ENCODE results near the gene ANAPC13. TPM values are rescaled to one million over a fixed set of nuclear protein-coding genes. Genes with fewer than 3 reads are reported as not detected.

Gene ANAPC13
- polyA plus RNA-seq, 1 donor from 2014 or later: 178 TPM

GRCh38 chr3:134526319-134526718, 40.5 kb upstream of the ANAPC13 start:
- H3K4me3 ChIP-seq (ENCODE audit: low read length): no peak overlapping the region
- no peaks in the 10 kb centered on the region for H3K27me3 ChIP-seq (ENCODE audit: insufficient read depth, low read depth, low read length)
- no peak overlapping the region for H3K9ac ChIP-seq (ENCODE audit: low read length)
- no peaks in the 10 kb centered on the region for H3K79me2 ChIP-seq (replicated peaks; ENCODE audit: insufficient read depth, low read length)
- H3F3A ChIP-seq (ENCODE audit: insufficient read depth, low read length, poor library complexity, severe bottlenecking): no peaks in the 10 kb centered on the region
- peaks cover 5% of the 10 kb centered on the region for H3K9me3 ChIP-seq (ENCODE audit: low read length)
- H3K4me2 ChIP-seq (ENCODE audit: low read length): no peak overlapping the region
- H4K20me1 ChIP-seq (ENCODE audit: insufficient read depth): no peaks in the 10 kb centered on the region
- no peaks in the 10 kb centered on the region for H3K36me3 ChIP-seq (ENCODE audit: insufficient read depth, low read length)
- TF ChIP-seq CTCF (IDR thresholded peaks at IDR 0.05; ENCODE audit: poor library complexity, severe bottlenecking) (no peak), SMC3 (conservative IDR thresholded peaks at IDR 0.05; ENCODE audit: poor library complexity) (no peak)
- no peak overlapping the region for H2AFZ ChIP-seq (ENCODE audit: low read depth, low read length)
- H3K9me2 ChIP-seq (ENCODE audit: insufficient read depth, low read length): no peaks in the 10 kb centered on the region
- H3K27ac ChIP-seq (ENCODE audit: low read length): no peak overlapping the region

GRCh38 chr3:134525293-134525692, 39.5 kb upstream of the ANAPC13 start:
- Histone ChIP-seq H3K4me2 (ENCODE audit: low read length) (no peak overlapping the region), H3K4me3 (ENCODE audit: low read length) (no peak overlapping the region), H3K27ac (ENCODE audit: low read length) (no peak overlapping the region), H3F3A (ENCODE audit: insufficient read depth, low read length, poor library complexity, severe bottlenecking) (no peaks in the 10 kb centered on the region), H3K79me2 (replicated peaks; ENCODE audit: insufficient read depth, low read length) (no peaks in the 10 kb centered on the region), H3K9me3 (ENCODE audit: low read length) (peaks cover 5% of the 10 kb centered on the region), H2AFZ (ENCODE audit: low read depth, low read length) (no peak overlapping the region), H4K20me1 (ENCODE audit: insufficient read depth) (no peaks in the 10 kb centered on the region), H3K36me3 (ENCODE audit: insufficient read depth, low read length) (no peaks in the 10 kb centered on the region), H3K27me3 (ENCODE audit: insufficient read depth, low read depth, low read length) (no peaks in the 10 kb centered on the region), H3K9me2 (ENCODE audit: insufficient read depth, low read length) (no peaks in the 10 kb centered on the region), H3K9ac (ENCODE audit: low read length) (no peak overlapping the region)
- no peak for TF ChIP-seq MXI1 (conservative IDR thresholded peaks at IDR 0.05; ENCODE audit: poor library complexity, severe bottlenecking)

GRCh38 chr3:134522541-134522940, 36.8 kb upstream of the ANAPC13 start:
- no peak overlapping the region for H3K4me3 ChIP-seq (ENCODE audit: low read length)
- H3K79me2 ChIP-seq (replicated peaks; ENCODE audit: insufficient read depth, low read length): no peaks in the 10 kb centered on the region
- H4K20me1 ChIP-seq (ENCODE audit: insufficient read depth): no peaks in the 10 kb centered on the region
- H3K27ac ChIP-seq (ENCODE audit: low read length): no peak overlapping the region
- no peaks in the 10 kb centered on the region for H3K9me2 ChIP-seq (ENCODE audit: insufficient read depth, low read length)
- H2AFZ ChIP-seq (ENCODE audit: low read depth, low read length): no peak overlapping the region
- peaks cover 5% of the 10 kb centered on the region for H3K9me3 ChIP-seq (ENCODE audit: low read length)
- H3F3A ChIP-seq (ENCODE audit: insufficient read depth, low read length, poor library complexity, severe bottlenecking): no peaks in the 10 kb centered on the region
- no peak overlapping the region for H3K4me2 ChIP-seq (ENCODE audit: low read length)
- H3K36me3 ChIP-seq (ENCODE audit: insufficient read depth, low read length): no peaks in the 10 kb centered on the region
- no peak for TF ChIP-seq REST (IDR thresholded peaks at IDR 0.05; ENCODE audit: borderline replicate concordance)
- TF ChIP-seq EP300 (conservative IDR thresholded peaks at IDR 0.05; ENCODE audit: poor library complexity, severe bottlenecking): no peak
- TF ChIP-seq POLR2AphosphoS5 (IDR thresholded peaks at IDR 0.05): no peak
- TF ChIP-seq MXI1 (conservative IDR thresholded peaks at IDR 0.05; ENCODE audit: poor library complexity, severe bottlenecking): no peak
- TF ChIP-seq SMC3 (conservative IDR thresholded peaks at IDR 0.05; ENCODE audit: poor library complexity): no peak
- no peak for TF ChIP-seq CTCF (IDR thresholded peaks at IDR 0.05; ENCODE audit: poor library complexity, severe bottlenecking)
- no peak for TF ChIP-seq EZH2 (IDR thresholded peaks at IDR 0.05; ENCODE audit: borderline replicate concordance, insufficient read depth, low read length, poor library complexity, severe bottlenecking)
- H3K27me3 ChIP-seq (ENCODE audit: insufficient read depth, low read depth, low read length): no peaks in the 10 kb centered on the region
- H3K9ac ChIP-seq (ENCODE audit: low read length): no peak overlapping the region

Data from neural cell (in vitro differentiated cells).